Lung (tissue), 12 donors: ENCODE results near the gene NFX1. TPM values are rescaled to one million over a fixed set of nuclear protein-coding genes. Genes with fewer than 3 reads are reported as not detected.

ENCODE experiments used
- ATAC-seq: fragments of 200-7000 bp; cut with Tn5 transposase; one replicate; pipeline ENCODE4 v1.9.1; 2020; ENCODE audit warnings: moderate number of reproducible peaks; ENCODE audit not compliant: insufficient read depth, low FRiP score
- DNase-seq, 3 donors: peaks; one replicate each; pipeline ENCODE4 v3.0.0-alpha.2; 2013 to 2017
- H3K27ac ChIP-seq, 2 donors: one replicate each; pipeline ENCODE4 v1.5.1; 2013; ENCODE audit warnings: mild to moderate bottlenecking in 2 of 2, moderate library complexity in 2 of 2, control low read depth in 1 of 2, inconsistent platforms in 1 of 2, low read depth in 1 of 2, low read length in 1 of 2
- H3K27me3 ChIP-seq, 3 donors: one replicate each; pipeline ENCODE4 v1.5.1; 2013; ENCODE audit warnings: low read length in 2 of 3; ENCODE audit not compliant: control insufficient read depth in 3 of 3, insufficient read depth in 3 of 3
- H3K36me3 ChIP-seq, 4 donors: one replicate each; pipeline ENCODE4 v1.5.1; 2013; ENCODE audit warnings: low read length in 4 of 4, mild to moderate bottlenecking in 1 of 4, moderate library complexity in 1 of 4; ENCODE audit not compliant: control insufficient read depth in 4 of 4, insufficient read depth in 4 of 4
- H3K4me1 ChIP-seq, 5 donors: one replicate each; pipeline ENCODE4 v1.5.1; 2013; ENCODE audit warnings: low read length in 5 of 5, mild to moderate bottlenecking in 2 of 5, moderate library complexity in 1 of 5; ENCODE audit not compliant: control insufficient read depth in 5 of 5, insufficient read depth in 5 of 5
- H3K4me3 ChIP-seq: one replicate; pipeline ENCODE4 v1.5.1; 2013; ENCODE audit warnings: mild to moderate bottlenecking, control low read depth, moderate library complexity
- H3K9ac ChIP-seq, 2 donors: one replicate each; pipeline ENCODE4 v1.5.1; 2013; ENCODE audit warnings: low read length in 2 of 2, control low read depth in 1 of 2; ENCODE audit not compliant: insufficient read depth in 1 of 2
- H3K9me3 ChIP-seq, 4 donors: one replicate each; pipeline ENCODE4 v1.5.1; 2013; ENCODE audit warnings: low read length in 3 of 4, mild to moderate bottlenecking in 1 of 4, moderate library complexity in 1 of 4; ENCODE audit not compliant: control insufficient read depth in 4 of 4, insufficient read depth in 3 of 4
- WGBS, 2 donors: extraction: QIAGEN DNeasy Blood & Tissue Kit; methylation state at CpG; one replicate each; pipeline ENCODE4 v1.1.7; 2013; 5-methylcytosine and 5-hydroxymethylcytosine counted together
- polyA plus RNA-seq, 2 donors: library from polyadenylated mRNA; stranded (reverse); fragments of 200-250 nt; gene quantifications; one replicate each; pipeline ENCODE4 v1.2.1, GENCODE V29; 2013
- total RNA-seq, 2 donors: library from RNA; depleted of rRNA in 1 of 2; stranded (reverse); fragments of >200 nt in 1 of 2; gene quantifications; one replicate each; pipeline ENCODE4 v1.2.1, GENCODE V29; 2014 to 2021
- TF ChIP-seq, protein P1 (sequence below): IDR thresholded peaks from 2 replicates; pipeline ENCODE4 v1.5.1; 2012; ENCODE audit warnings: mild to moderate bottlenecking; ENCODE audit errors: control extremely low read depth, extremely low read depth
- donor health status: control.
- donor health status: control.
- donor health status: Bipolar disorder and iron deficiency.
- donor health status: healthy.
- donor health status: DM: yes; HTN: yes; CAD: no.

NFX1 gene
- total and polyA plus RNA-seq, 4 donors = 13.1 to 43.4 (median 26.3) TPM

DNA sequence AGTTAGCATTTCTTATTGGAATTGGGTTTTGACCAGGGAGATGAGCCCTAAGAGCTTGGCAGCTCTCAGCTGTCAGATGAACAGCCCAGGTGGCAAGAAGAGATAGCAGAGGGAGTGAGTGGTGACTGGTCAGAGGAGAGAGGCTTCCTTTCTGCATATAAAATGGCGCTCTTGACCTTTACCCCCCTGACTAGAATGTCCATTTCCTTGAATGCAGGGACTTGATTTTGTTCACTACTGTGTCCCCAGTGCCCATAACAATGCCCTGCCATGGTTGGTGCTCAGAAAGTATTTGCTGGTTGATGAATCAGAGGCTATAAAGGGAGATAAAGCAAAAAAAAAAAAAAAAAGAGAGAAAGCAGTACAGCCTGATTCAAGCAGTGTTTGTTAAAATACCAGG is 18.3 kb upstream of the NFX1 start:
- Histone ChIP-seq H3K9me3 (no peaks in the 10 kb centered on the region), H3K9ac (no peak overlapping the region), H3K36me3 (peaks cover 22 to 45% (median 28%) of the 10 kb centered on the region in 4 donors), H3K27ac (no peak overlapping the region), H3K4me1 (no peaks in the 10 kb centered on the region), H3K27me3 (no peaks in the 10 kb centered on the region), H3K4me3 (no peak overlapping the region)
- DNase-seq (no peak), ATAC-seq (no peak)
- 90 to 100% methylated on average over 1 of the region's 1 CpG for WGBS, 2 donors
- TF ChIP-seq, protein P1, sequence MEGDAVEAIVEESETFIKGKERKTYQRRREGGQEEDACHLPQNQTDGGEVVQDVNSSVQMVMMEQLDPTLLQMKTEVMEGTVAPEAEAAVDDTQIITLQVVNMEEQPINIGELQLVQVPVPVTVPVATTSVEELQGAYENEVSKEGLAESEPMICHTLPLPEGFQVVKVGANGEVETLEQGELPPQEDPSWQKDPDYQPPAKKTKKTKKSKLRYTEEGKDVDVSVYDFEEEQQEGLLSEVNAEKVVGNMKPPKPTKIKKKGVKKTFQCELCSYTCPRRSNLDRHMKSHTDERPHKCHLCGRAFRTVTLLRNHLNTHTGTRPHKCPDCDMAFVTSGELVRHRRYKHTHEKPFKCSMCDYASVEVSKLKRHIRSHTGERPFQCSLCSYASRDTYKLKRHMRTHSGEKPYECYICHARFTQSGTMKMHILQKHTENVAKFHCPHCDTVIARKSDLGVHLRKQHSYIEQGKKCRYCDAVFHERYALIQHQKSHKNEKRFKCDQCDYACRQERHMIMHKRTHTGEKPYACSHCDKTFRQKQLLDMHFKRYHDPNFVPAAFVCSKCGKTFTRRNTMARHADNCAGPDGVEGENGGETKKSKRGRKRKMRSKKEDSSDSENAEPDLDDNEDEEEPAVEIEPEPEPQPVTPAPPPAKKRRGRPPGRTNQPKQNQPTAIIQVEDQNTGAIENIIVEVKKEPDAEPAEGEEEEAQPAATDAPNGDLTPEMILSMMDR = no peak

- no peak for ATAC-seq
- WGBS, 2 donors = 80 to 86% methylated on average over 3 of the region's 3 CpGs
- H3K4me1 ChIP-seq = no peaks in the 10 kb centered on the region
- TF ChIP-seq, protein P1 = no peak
- H3K9me3 ChIP-seq = no peaks in the 10 kb centered on the region
- DNase-seq = no peak
- H3K9ac ChIP-seq = no peak overlapping the region
- peaks cover 22 to 47% (median 33%) of the 10 kb centered on the region in 4 donors for H3K36me3 ChIP-seq
- H3K27ac ChIP-seq = no peak overlapping the region
- H3K27me3 ChIP-seq = no peaks in the 10 kb centered on the region
- H3K4me3 ChIP-seq = no peak overlapping the region
These were observed 16.9 kb upstream of the NFX1 start for GRCh38 chr9:33273266-33273971.

- no peak for ATAC-seq
- DNase-seq = no peak
- H3K9me3 ChIP-seq = no peaks in the 10 kb centered on the region
- peaks cover 22 to 50% (median 35%) of the 10 kb centered on the region in 4 donors for H3K36me3 ChIP-seq
- 63 to 94% methylated on average over 2 of the region's 2 CpGs for WGBS, 2 donors
- no peaks in the 10 kb centered on the region for H3K4me1 ChIP-seq
- TF ChIP-seq, protein P1 = no peak
- no peak overlapping the region for H3K9ac ChIP-seq
- H3K27ac ChIP-seq = no peak overlapping the region
- no peaks in the 10 kb centered on the region for H3K27me3 ChIP-seq
- H3K4me3 ChIP-seq = no peak overlapping the region
These were observed 16.4 kb upstream of the NFX1 start for GRCh38 chr9:33273972-33274328.

GRCh38 chr9:33277484-33277883 is 12.8 kb upstream of the NFX1 start:
- Histone ChIP-seq H3K36me3 (peaks cover 12 to 47% (median 41%) of the 10 kb centered on the region in 4 donors), H3K27ac (no peak overlapping the region), H3K9ac (no peak overlapping the region), H3K4me1 (no peaks in the 10 kb centered on the region), H3K4me3 (no peak overlapping the region), H3K9me3 (no peaks in the 10 kb centered on the region), H3K27me3 (no peaks in the 10 kb centered on the region)
- 97 to 99% methylated on average over 4 of the region's 4 CpGs for WGBS, 2 donors
- DNase-seq (no peak), ATAC-seq (no peak)
- TF ChIP-seq, protein P1 = no peak
